GM21526 (cell line): Measurements from ENCODE around the gene PCDHA5.

Experiments
- ATAC-seq: cut with Tn5 transposase; IDR thresholded peaks from one replicate; pipeline ENCODE4 v1.9.1; 2021; ENCODE audit warnings: moderate library complexity; ENCODE audit not compliant: unreplicated experiment, low FRiP score

Gene PCDHA5

DNA sequence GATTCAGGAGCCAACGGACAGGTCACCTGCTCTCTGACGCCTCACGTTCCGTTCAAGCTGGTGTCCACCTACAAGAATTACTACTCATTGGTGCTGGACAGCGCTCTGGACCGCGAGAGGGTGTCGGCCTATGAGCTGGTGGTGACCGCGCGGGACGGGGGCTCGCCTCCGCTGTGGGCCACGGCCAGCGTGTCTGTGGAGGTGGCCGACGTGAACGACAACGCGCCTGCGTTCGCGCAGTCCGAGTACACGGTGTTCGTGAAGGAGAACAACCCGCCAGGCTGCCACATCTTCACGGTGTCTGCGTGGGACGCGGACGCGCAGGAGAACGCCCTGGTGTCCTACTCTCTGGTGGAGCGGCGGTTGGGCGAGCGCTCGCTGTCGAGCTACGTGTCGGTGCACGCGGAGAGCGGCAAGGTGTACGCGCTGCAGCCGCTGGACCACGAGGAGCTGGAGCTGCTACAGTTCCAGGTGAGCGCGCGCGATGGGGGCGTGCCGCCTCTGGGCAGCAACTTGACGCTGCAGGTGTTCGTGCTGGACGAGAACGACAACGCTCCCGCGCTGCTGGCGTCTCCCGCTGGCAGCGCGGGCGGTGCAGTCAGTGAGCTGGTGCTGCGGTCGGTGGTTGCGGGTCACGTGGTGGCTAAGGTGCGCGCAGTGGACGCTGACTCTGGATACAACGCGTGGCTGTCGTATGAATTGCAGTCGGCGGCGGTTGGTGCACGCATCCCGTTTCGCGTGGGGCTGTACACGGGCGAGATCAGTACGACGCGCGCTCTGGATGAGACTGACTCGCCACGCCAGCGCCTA lies 36.0 kb downstream of the PCDHA5 start:
- ATAC-seq = no peak

DNA sequence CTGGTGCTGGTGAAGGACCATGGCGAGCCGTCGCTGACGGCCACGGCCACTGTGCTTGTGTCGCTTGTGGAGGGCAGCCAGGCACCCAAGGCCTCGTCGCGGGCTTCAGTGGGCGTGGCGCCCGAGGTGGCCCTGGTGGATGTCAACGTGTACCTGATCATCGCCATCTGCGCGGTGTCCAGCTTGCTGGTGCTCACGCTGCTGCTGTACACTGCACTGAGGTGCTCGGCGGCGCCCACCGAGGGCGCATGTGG lies 36.5 kb downstream of the PCDHA5 start:
- ATAC-seq = no peak

DNA sequence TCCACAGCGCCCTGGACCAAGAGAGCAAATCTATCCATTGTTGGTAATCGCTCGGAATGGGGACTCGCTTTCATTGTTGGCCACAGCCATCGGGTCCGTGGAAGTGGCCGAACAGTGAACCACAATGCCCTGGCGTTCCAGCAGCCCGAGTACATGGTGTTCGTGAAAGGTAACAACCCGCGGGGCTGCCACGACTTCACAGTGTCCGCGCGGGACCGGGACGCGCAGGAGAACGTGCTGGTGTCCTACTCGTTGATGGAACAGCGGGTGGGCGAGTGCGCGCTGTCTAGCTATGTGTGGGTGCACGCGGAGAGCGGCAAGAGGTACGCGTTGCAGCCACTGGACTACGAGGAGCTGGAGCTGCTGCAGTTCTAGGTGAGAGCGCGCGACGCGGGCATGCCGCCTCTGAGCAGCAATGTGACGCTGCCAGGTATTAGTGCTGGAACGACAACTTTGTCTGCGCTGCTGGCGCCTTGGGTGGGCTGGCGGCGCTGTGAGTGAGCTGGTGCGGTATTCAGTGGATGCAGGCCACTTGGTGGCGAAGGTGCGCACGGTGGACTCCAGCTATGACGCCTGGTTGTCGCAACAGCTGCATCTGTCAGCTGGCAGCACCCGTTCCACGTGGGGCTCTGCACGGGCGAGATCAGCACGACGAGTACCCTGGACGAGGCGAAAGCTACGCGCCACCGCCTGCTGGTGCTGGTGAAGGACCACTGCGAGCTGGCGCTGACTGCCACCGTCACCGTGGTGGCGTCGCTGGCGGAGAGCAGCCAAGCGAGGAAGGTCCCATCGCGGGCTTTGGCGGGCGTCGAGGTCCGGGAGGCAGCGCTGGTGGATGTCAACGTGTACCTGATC lies 41.3 kb downstream of the PCDHA5 start:
- no peak for ATAC-seq

DNA sequence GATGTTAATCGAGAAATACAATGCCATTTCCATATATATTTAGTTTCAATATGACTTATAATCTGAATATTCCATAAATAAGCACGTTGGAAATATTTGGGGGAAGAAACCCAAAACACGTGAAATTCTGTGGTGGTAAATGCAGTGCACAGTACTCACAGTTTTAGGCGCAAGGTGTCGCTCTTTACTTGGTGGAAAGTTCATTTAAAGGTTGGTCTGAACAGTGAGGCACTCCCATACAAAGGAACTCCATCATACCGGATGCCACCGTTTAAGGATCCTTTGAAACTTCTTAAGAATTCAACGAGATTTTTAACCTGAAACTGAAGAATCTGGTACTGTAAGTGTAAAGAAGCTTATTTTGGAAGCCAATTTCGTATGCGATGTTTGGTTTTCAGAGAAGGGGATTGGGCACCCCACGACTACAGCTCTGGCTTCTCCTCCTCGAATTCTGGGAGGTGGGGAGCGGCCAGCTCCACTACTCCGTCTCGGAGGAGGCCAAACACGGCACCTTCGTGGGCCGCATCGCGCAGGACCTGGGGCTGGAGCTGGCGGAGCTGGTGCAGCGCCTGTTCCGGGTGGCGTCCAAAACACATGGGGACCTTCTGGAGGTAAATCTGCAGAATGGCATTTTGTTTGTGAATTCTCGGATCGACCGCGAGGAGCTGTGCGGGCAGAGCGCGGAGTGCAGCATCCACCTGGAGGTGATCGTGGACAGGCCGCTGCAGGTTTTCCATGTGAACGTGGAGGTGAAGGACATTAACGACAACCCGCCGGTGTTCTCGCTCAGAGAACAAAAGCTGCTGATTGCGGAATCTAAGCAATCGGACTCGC lies 47.5 kb downstream of the PCDHA5 start, which contains the start of gene PCDHA11:
PCDHA11 (plus strand) TSS at position 237 of the 834 bp plus-strand sequence; CDS start at position 384, 147 bp downstream.
- ATAC-seq = no peak

DNA sequence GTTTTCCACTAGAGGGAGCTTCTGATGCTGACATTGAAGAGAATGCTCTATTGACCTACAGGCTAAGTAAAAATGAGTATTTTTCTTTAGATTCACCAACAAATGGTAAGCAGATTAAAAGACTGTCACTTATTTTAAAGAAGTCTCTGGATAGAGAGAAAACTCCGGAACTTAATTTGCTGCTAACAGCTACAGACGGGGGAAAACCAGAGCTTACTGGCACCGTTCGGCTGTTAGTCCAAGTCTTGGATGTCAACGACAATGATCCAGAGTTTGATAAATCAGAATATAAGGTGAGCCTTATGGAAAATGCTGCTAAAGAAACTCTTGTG lies 48.1 kb downstream of the PCDHA5 start:
- ATAC-seq = no peak

DNA sequence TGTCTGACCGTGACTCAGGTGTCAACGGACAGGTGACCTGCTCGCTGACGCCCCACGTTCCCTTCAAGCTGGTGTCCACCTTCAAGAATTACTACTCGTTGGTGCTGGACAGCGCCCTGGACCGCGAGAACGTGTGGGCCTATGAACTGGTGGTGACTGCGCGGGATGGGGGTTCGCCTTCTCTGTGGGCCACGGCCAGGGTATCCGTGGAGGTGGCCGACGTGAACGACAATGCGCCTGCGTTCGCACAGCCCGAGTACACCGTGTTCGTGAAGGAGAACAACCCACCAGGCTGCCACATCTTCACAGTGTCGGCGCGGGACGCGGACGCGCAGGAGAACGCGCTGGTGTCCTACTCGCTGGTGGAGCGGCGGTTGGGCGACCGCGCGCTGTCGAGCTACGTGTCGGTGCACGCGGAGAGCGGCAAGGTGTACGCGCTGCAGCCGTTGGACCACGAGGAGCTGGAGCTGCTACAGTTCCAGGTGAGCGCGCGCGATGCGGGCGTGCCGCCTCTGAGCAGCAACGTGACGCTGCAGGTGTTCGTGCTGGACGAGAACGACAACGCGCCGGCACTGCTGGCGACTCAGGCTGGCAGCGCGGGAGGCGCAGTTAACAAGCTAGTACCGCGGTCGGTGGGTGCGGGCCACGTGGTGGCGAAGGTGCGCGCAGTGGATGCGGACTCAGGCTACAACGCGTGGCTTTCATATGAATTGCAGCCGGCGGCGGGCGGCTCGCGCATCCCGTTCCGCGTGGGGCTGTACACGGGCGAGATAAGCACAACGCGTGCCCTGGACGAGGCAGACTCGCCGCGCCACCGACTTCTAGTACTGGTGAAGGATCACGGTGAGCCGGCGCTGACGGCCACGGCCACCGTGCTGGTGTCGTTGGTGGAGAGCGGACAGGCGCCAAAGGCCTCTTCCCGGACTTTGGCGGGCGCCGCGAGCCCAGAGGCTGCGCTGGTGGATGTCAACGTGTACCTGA lies 49.1 kb downstream of the PCDHA5 start:
- ATAC-seq = no peak
